Suprapubic skin (tissue), 4 donors: ENCODE data around the gene SBK1.

Source experiments
- POLR2A ChIP-seq, 2 donors: fragments of 450-650 bp; IDR thresholded peaks; one replicate each; pipeline ENCODE4 v1.6.1; 2017; ENCODE audit warnings: antibody characterized with exemption in 2 of 2, mild to moderate bottlenecking in 2 of 2, moderate library complexity in 2 of 2
- POLR2AphosphoS5 ChIP-seq, 3 donors: sonication (generic); formaldehyde crosslinking; IDR thresholded peaks; one replicate each; pipeline ENCODE4 v1.6.1; 2017; ENCODE audit warnings: antibody characterized with exemption in 3 of 3
- TF ChIP-seq, protein P1 (sequence below), 2 donors: fragments of 200-600 bp in 1 of 2; fragments of 450-650 bp in 1 of 2; sonication (generic) in 1 of 2; IDR thresholded peaks; one replicate each; pipeline ENCODE4 v1.5.1; 2016 to 2019; ENCODE audit warnings: antibody characterized with exemption in 2 of 2, mild to moderate bottlenecking in 1 of 2, moderate library complexity in 1 of 2

- TF ChIP-seq, protein P1, sequence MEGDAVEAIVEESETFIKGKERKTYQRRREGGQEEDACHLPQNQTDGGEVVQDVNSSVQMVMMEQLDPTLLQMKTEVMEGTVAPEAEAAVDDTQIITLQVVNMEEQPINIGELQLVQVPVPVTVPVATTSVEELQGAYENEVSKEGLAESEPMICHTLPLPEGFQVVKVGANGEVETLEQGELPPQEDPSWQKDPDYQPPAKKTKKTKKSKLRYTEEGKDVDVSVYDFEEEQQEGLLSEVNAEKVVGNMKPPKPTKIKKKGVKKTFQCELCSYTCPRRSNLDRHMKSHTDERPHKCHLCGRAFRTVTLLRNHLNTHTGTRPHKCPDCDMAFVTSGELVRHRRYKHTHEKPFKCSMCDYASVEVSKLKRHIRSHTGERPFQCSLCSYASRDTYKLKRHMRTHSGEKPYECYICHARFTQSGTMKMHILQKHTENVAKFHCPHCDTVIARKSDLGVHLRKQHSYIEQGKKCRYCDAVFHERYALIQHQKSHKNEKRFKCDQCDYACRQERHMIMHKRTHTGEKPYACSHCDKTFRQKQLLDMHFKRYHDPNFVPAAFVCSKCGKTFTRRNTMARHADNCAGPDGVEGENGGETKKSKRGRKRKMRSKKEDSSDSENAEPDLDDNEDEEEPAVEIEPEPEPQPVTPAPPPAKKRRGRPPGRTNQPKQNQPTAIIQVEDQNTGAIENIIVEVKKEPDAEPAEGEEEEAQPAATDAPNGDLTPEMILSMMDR (IDR thresholded peaks at IDR 0.05), result no peak
- TF ChIP-seq POLR2A (IDR thresholded peaks at IDR 0.05) (no peak), POLR2AphosphoS5 (IDR thresholded peaks at IDR 0.05) (no peak)
Observed at GRCh38 chr16:28301154-28301553, 8.8 kb downstream of the SBK1 start.
